Ovary (tissue), 10 donors: Measurements from ENCODE around the gene CYTIP. TPM values are rescaled to one million over a fixed set of nuclear protein-coding genes. Genes with fewer than 3 reads are reported as not detected.

Experiments
- DNase-seq, 5 donors: peaks; one replicate each; pipeline ENCODE4 v3.0.0-alpha.2; 2019 to 2020
- H3K27ac ChIP-seq, 2 donors: fragments of 200-600 bp; one replicate each; pipeline versions ENCODE4 v1.5.1 to v1.8.0; 2019 to 2022
- H3K27me3 ChIP-seq: fragments of 200-600 bp; one replicate; pipeline ENCODE4 v1.8.0; 2022
- H3K36me3 ChIP-seq: fragments of 200-600 bp; sonication (generic); one replicate; pipeline ENCODE4 v1.5.1; 2019
- H3K4me1 ChIP-seq: one replicate; pipeline ENCODE4 v1.8.1; 2013; ENCODE audit warnings: mild to moderate bottlenecking, moderate library complexity; ENCODE audit not compliant: insufficient read depth
- H3K4me3 ChIP-seq: fragments of 200-600 bp; sonication (generic); one replicate; pipeline ENCODE4 v1.5.1; 2017
- H3K9me3 ChIP-seq, 2 donors: fragments of 200-600 bp in 1 of 2; sonication (generic) in 1 of 2; one replicate each; pipeline versions ENCODE4 v1.5.1 to v1.8.1; 2013 to 2019; ENCODE audit warnings: mild to moderate bottlenecking in 1 of 2, moderate library complexity in 1 of 2
- CTCF ChIP-seq, 3 donors: fragments of 450-650 bp in 2 of 3; fragments of 200-600 bp in 1 of 3; IDR thresholded peaks; one replicate each; pipeline versions ENCODE4 v1.5.1 to v1.8.0; 2016 to 2022; ENCODE audit warnings: antibody characterized with exemption in 3 of 3, mild to moderate bottlenecking in 1 of 3
- EP300 ChIP-seq: sonication (generic); formaldehyde crosslinking; IDR thresholded peaks from one replicate; pipeline ENCODE4 v1.6.1; 2017; ENCODE audit warnings: antibody characterized with exemption
- POLR2A ChIP-seq: fragments of 450-650 bp; IDR thresholded peaks from one replicate; pipeline ENCODE4 v1.6.1; 2017; ENCODE audit warnings: antibody characterized with exemption, mild to moderate bottlenecking, moderate library complexity
- WGBS, 3 donors: extraction: QIAGEN DNeasy Blood & Tissue Kit in 1 of 3; methylation state at CpG; one replicate each; pipeline versions ENCODE4 v1.1.5 to v1.1.7; 2013 to 2017; 5-methylcytosine and 5-hydroxymethylcytosine counted together
- intact Hi-C, 4 donors: fragments of 100-400 bp; cut with DNase I; formaldehyde crosslinking; loops; one replicate each; pipeline versions ENCODE4 v1.11.0 to v1.15.1; 2022 to 2023
- long read RNA-seq, 3 donors: library from polyadenylated mRNA in 2 of 3; unstranded in 2 of 3; transcript quantifications; one replicate each; pipeline ENCODE4 v2.0.0 and lab custom pipeline, GENCODE V29; 2021 to 2026
- polyA plus RNA-seq, 2 donors: library from polyadenylated mRNA; stranded (reverse); fragments of 200-250 nt in 1 of 2; fragments of 350-450 nt in 1 of 2; fragmentation: Illumina TruSeq in 1 of 2; extraction: RNeasy Lipid Tissue Mini Kit (QIAGEN cat#74804) in 1 of 2; gene quantifications; one replicate each; pipeline ENCODE4 v1.2.3, GENCODE V29; 2013 to 2014
- total RNA-seq, 7 donors: library from RNA; depleted of rRNA in 2 of 7; stranded (reverse); fragments of >200 nt in 2 of 7; fragmentation: NEBNext Ultra II Directional in 3 of 7; extraction: Animal tissue kit (Norgen Biotek cat#: 25700) in 3 of 7; gene quantifications; one replicate each; pipeline versions ENCODE4 v1.1.0 to v1.2.4, GENCODE V29; 2016 to 2023
- donor health status: DM: no; HTN: no; CAD: no; lungs with moderate emphysema.
- donor health status: DM: no; HTN: no; CAD: no.
- donor health status: Bipolar disorder and iron deficiency.
- donor health status: DM: yes; HTN: yes; CAD: no.
- donor health status: DM: no; HTN: no; CAD: no.
- donor health status: DM: yes; HTN: yes; CAD: no.

CYTIP gene
- total RNA-seq (1 to 10 TPM in 6 of 7 donors, under 1 TPM in 1; 0.66 to 6.1 (median 2.7) TPM), polyA plus RNA-seq (1 to 10 TPM in 1 of 2 donors, under 1 TPM in 1; 0.73 to 4.2 TPM)
- long read RNA-seq, donor 1, partial matches to known transcripts = 0 of 4 reads
- long read RNA-seq, donor 1, other reads (novel, unspliced or antisense) = 0 of 4 reads
- long read RNA-seq, donor 2 = 0 reads
- long read RNA-seq, donor 3, partial matches to known transcripts = 0 of 3 reads
- long read RNA-seq, donor 3, other reads (novel, unspliced or antisense) = 1 of 3 reads

GRCh38 chr2:157443795-157444640 lies at the start of gene CYTIP:
Gene CYTIP, minus strand, starts transcription at chr2:157444089. Its CDS starts 69 bp downstream, at chr2:157444020.
- no peak for DNase-seq
- intact Hi-C loops = no loop called here
- TF ChIP-seq POLR2A (no peak), EP300 (no peak), CTCF (IDR thresholded peaks at IDR 0.05) (no peak)
- H3K4me1 ChIP-seq = no peaks in the 10 kb centered on the region
- no peak within 1 kb of the TSS for H3K27ac ChIP-seq
- H3K27me3 ChIP-seq = no peaks in the 10 kb centered on the region
- H3K4me3 ChIP-seq = no peak within 1 kb of the TSS
- 87 to 91% (median 90%) methylated on average over 13 of the region's 13 CpGs for WGBS, 3 donors
- H3K9me3 ChIP-seq = no peaks in the 10 kb centered on the region
- H3K36me3 ChIP-seq = no peaks in the 10 kb centered on the region

DNA sequence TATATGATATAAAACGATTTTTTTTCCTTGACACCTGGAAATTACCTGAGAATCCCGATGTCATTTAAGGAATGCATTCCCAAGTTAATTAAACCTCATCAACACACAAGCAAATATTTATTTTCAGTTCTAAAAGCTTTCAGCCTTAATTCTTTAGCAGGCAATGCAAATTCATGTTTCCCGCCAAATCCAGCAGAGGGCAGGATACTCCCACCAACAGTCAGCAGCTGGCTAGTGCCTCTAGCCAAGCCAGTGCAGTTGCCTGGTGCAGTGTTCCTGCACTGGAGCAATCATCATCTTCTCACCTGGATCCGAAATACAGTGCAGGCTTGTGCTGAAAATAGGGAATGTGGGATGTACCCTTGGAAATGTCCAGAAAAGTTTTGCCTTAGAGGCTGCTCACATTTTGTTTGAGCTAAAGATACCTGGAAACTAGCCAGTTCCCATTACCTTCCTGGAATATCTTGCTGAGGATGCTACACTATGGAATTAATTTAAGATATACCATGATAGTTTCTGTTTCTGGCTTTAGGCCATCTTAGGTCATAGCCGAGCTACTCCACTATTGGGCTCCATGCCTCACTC lies 48.4 kb upstream of the CYTIP start:
- H3K9me3 ChIP-seq = no peaks in the 10 kb centered on the region
- no peak overlapping the region for H3K27ac ChIP-seq
- no peaks in the 10 kb centered on the region for H3K27me3 ChIP-seq
- TF ChIP-seq POLR2A (no peak), CTCF (IDR thresholded peaks at IDR 0.05) (peak in 2 of 3 donors; percentile 27 to 58)
- H3K36me3 ChIP-seq = no peaks in the 10 kb centered on the region
- DNase-seq = peak; percentile 49 to 70 (median 60)
- 8 to 10% (median 10%) methylated on average over 5 of the region's 5 CpGs for WGBS, 3 donors
- no peak overlapping the region for H3K4me3 ChIP-seq
- intact Hi-C loops = loop anchor here in 2 of 4 donors (5.0 to 10.0 kb wide), 3 partner anchors 283 to 1263 kb away; no protein-coding TSS in a partner anchor
- peaks cover 2% of the 10 kb centered on the region for H3K4me1 ChIP-seq

DNA sequence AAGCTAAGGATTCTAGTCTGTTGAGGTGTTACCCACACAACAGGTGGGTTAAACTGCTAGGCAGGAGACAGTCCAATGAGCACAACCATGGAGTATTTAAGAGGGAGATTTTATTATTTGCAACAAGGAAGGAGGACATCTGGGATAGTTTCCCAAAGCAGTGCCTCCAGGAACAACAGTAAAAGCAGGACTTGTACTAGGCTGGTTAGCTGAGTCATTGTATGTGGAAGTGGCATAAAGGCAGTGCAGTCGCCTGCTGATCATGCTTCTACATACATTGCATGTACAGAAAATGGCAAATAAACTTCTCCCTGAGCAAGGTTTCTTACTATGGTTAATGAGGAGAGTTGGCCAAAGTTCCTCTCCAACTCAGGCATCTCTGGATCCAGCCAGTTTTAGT lies 46.1 kb upstream of the CYTIP start:
- Histone ChIP-seq H3K4me3 (no peak overlapping the region), H3K27me3 (no peaks in the 10 kb centered on the region), H3K4me1 (peaks cover 2% of the 10 kb centered on the region), H3K36me3 (no peaks in the 10 kb centered on the region), H3K9me3 (no peaks in the 10 kb centered on the region), H3K27ac (no peak overlapping the region)
- 84 to 97% (median 88%) methylated on average over 1 of the region's 1 CpG for WGBS, 3 donors
- TF ChIP-seq CTCF (IDR thresholded peaks at IDR 0.05) (no peak), POLR2A (no peak), EP300 (no peak)
- intact Hi-C loops = loop anchor here in 3 of 4 donors (5.0 to 10.0 kb wide), 4 partner anchors 285 to 1265 kb away; no protein-coding TSS in a partner anchor
- no peak for DNase-seq

GRCh38 chr2:157488877-157489276 lies 45.0 kb upstream of the CYTIP start:
- Histone ChIP-seq H3K27ac (no peak overlapping the region), H3K4me3 (no peak overlapping the region), H3K9me3 (no peaks in the 10 kb centered on the region), H3K27me3 (no peaks in the 10 kb centered on the region), H3K4me1 (peaks cover 2% of the 10 kb centered on the region), H3K36me3 (no peaks in the 10 kb centered on the region)
- TF ChIP-seq POLR2A (no peak), CTCF (IDR thresholded peaks at IDR 0.05) (no peak), EP300 (no peak)
- WGBS, 3 donors = 11% methylated on average over 3 of the region's 3 CpGs
- DNase-seq = no peak
- intact Hi-C loops = loop anchor here in 1 of 4 donors (10.0 kb wide), 1 partner anchor 526 kb away; no protein-coding TSS in a partner anchor
